HepG2 (cell line): Measurements from ENCODE around the gene IGSF21. TPM values are rescaled to one million over a fixed set of nuclear protein-coding genes. Genes with fewer than 3 reads are reported as not detected.

Experiments
- ATAC-seq: fragments of 200-7000 bp; cut with Tn5 transposase; 3 replicates; pipeline ENCODE4 v1.9.1; 2020; ENCODE audit warnings: mild to moderate bottlenecking, moderate library complexity
- BruUV-seq: library from RNA; stranded (reverse); fragments of 400-500 nt; replicated peaks from 2 replicates; lab custom pipeline; 2021; lab: Mats Ljungman, UMichigan
- CTCF ChIA-PET: fragments of 300-600 bp; formaldehyde crosslinking; extraction: SDS; loops from one replicate; lab custom pipeline; 2021; ENCODE audit warnings: low total read pairs, inconsistent platforms, low intra/inter-chr PET ratio; lab: Yijun Ruan, JAX
- POLR2A ChIA-PET: fragments of 350-600 bp; sonication (Branson Sonifier 250); formaldehyde crosslinking; loops from one replicate; lab custom pipeline; 2020; ENCODE audit warnings: antibody characterized with exemption, inconsistent platforms; lab: Yijun Ruan, JAX
- DNase-seq: peaks from one replicate; pipeline ENCODE4 v3.0.0-alpha.2; 2015; ENCODE audit warnings: low spot score
- FAIRE-seq: peaks from 3 replicates; lab custom pipeline; 2011; peaks lifted over from hg19 to GRCh38; lab: Jason Lieb, UNC
- H2AFZ ChIP-seq: one replicate; pipeline ENCODE4 v1.6.1; 2011; ENCODE audit warnings: low read length, inconsistent platforms
- H3K27ac ChIP-seq: fragments of 300-600 bp; 3 replicates; pipeline ENCODE4 v1.8.0; 2011; ENCODE audit warnings: mixed run types, mild to moderate bottlenecking, mixed read lengths, low read length, inconsistent platforms; ENCODE audit not compliant: insufficient read depth; ENCODE audit errors: extremely low read length
- H3K27me3 ChIP-seq, 2 experiments: fragments of 200-600 bp in 1 of 2; 2 replicates in 1 of 2; 3 replicates in 1 of 2; pipeline versions ENCODE4 v1.6.0 to v1.8.0; 2011; ENCODE audit warnings: low read length in 2 of 2, mild to moderate bottlenecking in 2 of 2, moderate library complexity in 2 of 2, inconsistent platforms in 1 of 2; ENCODE audit not compliant: insufficient read depth in 2 of 2, control insufficient read depth in 1 of 2
- H3K36me3 ChIP-seq, 2 experiments: fragments of 200-600 bp in 1 of 2; replicated peaks in 1 of 2; 2 replicates in 1 of 2; 3 replicates in 1 of 2; pipeline versions ENCODE4 v1.5.1 to v1.8.0; 2011; ENCODE audit warnings: low read length in 2 of 2, inconsistent platforms in 1 of 2; ENCODE audit not compliant: insufficient read depth in 2 of 2, control insufficient read depth in 1 of 2
- H3K4me1 ChIP-seq: 2 replicates; pipeline ENCODE4 v1.5.1; 2012; ENCODE audit warnings: low read length, inconsistent platforms; ENCODE audit not compliant: insufficient read depth
- H3K4me2 ChIP-seq: 2 replicates; pipeline ENCODE4 v1.6.0; 2011; ENCODE audit warnings: low read depth, low read length, inconsistent platforms
- H3K4me3 ChIP-seq, 3 experiments: fragments of 200-600 bp in 1 of 3; sonication (generic), shearing (Covaris generic) in 1 of 3; replicated peaks in 1 of 3; 2 replicates each; pipeline ENCODE4 v1.5.1; 2011 to 2016; ENCODE audit warnings: low read length in 3 of 3, inconsistent platforms in 2 of 3, low read depth in 2 of 3, mild to moderate bottlenecking in 2 of 3, control low read depth in 1 of 3, mixed read lengths in 1 of 3; ENCODE audit not compliant: insufficient read depth in 1 of 3
- H3K79me2 ChIP-seq: one replicate; pipeline ENCODE4 v1.6.1; 2011; ENCODE audit warnings: low read length, inconsistent platforms; ENCODE audit not compliant: insufficient read depth
- H3K9ac ChIP-seq: 2 replicates; pipeline ENCODE4 v1.6.0; 2011; ENCODE audit warnings: mild to moderate bottlenecking, low read depth, low read length, inconsistent platforms; ENCODE audit not compliant: insufficient read depth
- H3K9me3 ChIP-seq: 2 replicates; pipeline ENCODE4 v1.5.1; 2012; ENCODE audit warnings: mild to moderate bottlenecking, low read length
- H4K20me1 ChIP-seq: 2 replicates; pipeline ENCODE4 v1.6.0; 2011; ENCODE audit warnings: inconsistent platforms, mild to moderate bottlenecking, low read length, moderate library complexity; ENCODE audit not compliant: insufficient read depth
- ARNTL ChIP-seq: sonication (generic); formaldehyde crosslinking; IDR thresholded peaks from 2 replicates; pipeline ENCODE4 v1.4.0; 2020; ENCODE audit warnings: mild to moderate bottlenecking, missing genetic modification reagents
- BATF2 ChIP-seq: sonication (generic); formaldehyde crosslinking; IDR thresholded peaks from 2 replicates; pipeline ENCODE4 v1.8.0; 2022; ENCODE audit warnings: mild to moderate bottlenecking, missing genetic modification reagents, moderate library complexity
- E2F5 ChIP-seq: sonication (generic); formaldehyde crosslinking; conservative IDR thresholded peaks from 2 replicates; pipeline ENCODE4 v1.4.0; 2020; ENCODE audit warnings: missing genetic modification reagents
- GATAD1 ChIP-seq: IDR thresholded peaks from 2 replicates; pipeline ENCODE4 v1.6.1; 2016; ENCODE audit warnings: missing genetic modification reagents, missing compliant biosample characterization
- HNRNPUL1 ChIP-seq: fragments of 200-400 bp; formaldehyde crosslinking; IDR thresholded peaks from 2 replicates; pipeline ENCODE4 v1.6.1; 2017; ENCODE audit warnings: low read depth, mild to moderate bottlenecking, low read length, moderate library complexity
- JUND ChIP-seq: sonication (generic); formaldehyde crosslinking; IDR thresholded peaks from 2 replicates; pipeline ENCODE4 v1.8.0; 2022; ENCODE audit warnings: mild to moderate bottlenecking, missing genetic modification reagents
- NKX3-1 ChIP-seq: sonication (generic); formaldehyde crosslinking; IDR thresholded peaks from 2 replicates; pipeline ENCODE4 v1.5.0; 2020; ENCODE audit warnings: missing genetic modification reagents
- NONO ChIP-seq, 2 experiments: fragments of 450-650 bp in 1 of 2; sonication (generic) in 1 of 2; formaldehyde crosslinking in 1 of 2; IDR thresholded peaks in 1 of 2; conservative IDR thresholded peaks in 1 of 2; 2 replicates each; pipeline versions ENCODE4 v1.6.1 to v1.8.0; 2017 to 2022; ENCODE audit warnings: mild to moderate bottlenecking in 1 of 2, missing genetic modification reagents in 1 of 2, moderate library complexity in 1 of 2
- NR2F1 ChIP-seq, 2 experiments: fragments of 450-650 bp in 1 of 2; formaldehyde crosslinking in 1 of 2; IDR thresholded peaks; 2 replicates each; pipeline versions ENCODE4 v1.5.0 to v1.6.1; 2016 to 2020; ENCODE audit warnings: mild to moderate bottlenecking in 1 of 2, missing compliant biosample characterization in 1 of 2, missing genetic modification reagents in 1 of 2, moderate library complexity in 1 of 2
- POGK ChIP-seq: sonication (generic); formaldehyde crosslinking; conservative IDR thresholded peaks from 2 replicates; pipeline ENCODE4 v1.8.0; 2022; ENCODE audit warnings: mild to moderate bottlenecking, moderate library complexity, missing genetic modification reagents
- RAD21 ChIP-seq: fragments of 450-650 bp; formaldehyde crosslinking; IDR thresholded peaks from 2 replicates; pipeline ENCODE4 v1.5.0; 2020; ENCODE audit warnings: mild to moderate bottlenecking
- SKI ChIP-seq: fragments of 450-650 bp; IDR thresholded peaks from one replicate; pipeline ENCODE4 v1.6.1; 2018; ENCODE audit warnings: mild to moderate bottlenecking; ENCODE audit not compliant: partially characterized antibody
- TCF7 ChIP-seq: sonication (generic); IDR thresholded peaks from 2 replicates; pipeline ENCODE4 v1.6.1; 2016; ENCODE audit warnings: antibody characterized with exemption, low read depth
- ZBTB38 ChIP-seq: sonication (generic); formaldehyde crosslinking; IDR thresholded peaks from 2 replicates; pipeline ENCODE4 v1.5.1; 2020; ENCODE audit warnings: mild to moderate bottlenecking, missing genetic modification reagents
- ZMYM3 ChIP-seq: sonication (generic); formaldehyde crosslinking; IDR thresholded peaks from 2 replicates; pipeline ENCODE4 v1.5.1; 2020; ENCODE audit warnings: mild to moderate bottlenecking, missing genetic modification reagents
- ZNF160 ChIP-seq: sonication (generic); formaldehyde crosslinking; IDR thresholded peaks from 2 replicates; pipeline ENCODE4 v1.8.0; 2022; ENCODE audit warnings: mild to moderate bottlenecking, inconsistent platforms, missing genetic modification reagents
- ZNF17 ChIP-seq: sonication (generic); formaldehyde crosslinking; IDR thresholded peaks from 2 replicates; pipeline ENCODE4 v1.5.0; 2020; ENCODE audit warnings: mild to moderate bottlenecking, missing genetic modification reagents
- ZNF782 ChIP-seq: sonication (generic); formaldehyde crosslinking; IDR thresholded peaks from 2 replicates; pipeline ENCODE4 v1.4.0; 2020; ENCODE audit warnings: missing genetic modification reagents, mild to moderate bottlenecking, borderline replicate concordance
- WGBS: methylation state at CpG from one replicate; pipeline ENCODE4 v1.1.6; 2017; ENCODE audit warnings: low lambda C conversion rate; 5-methylcytosine and 5-hydroxymethylcytosine counted together
- in situ Hi-C: cut with HindIII; loops from 2 replicates; pipeline ENCODE4 v1.10.0; 2017; ENCODE audit warnings: low pct_unique_long_range_greater_than_20kb; ENCODE audit not compliant: extremely low pct_ligation_motif_present
- intact Hi-C: fragments of 100-400 bp; cut with micrococcal nuclease; formaldehyde crosslinking; loops from one replicate; pipeline ENCODE4 v1.10.0; 2022; ENCODE audit not compliant: unreplicated experiment
- polyA plus RNA-seq, 8 experiments: library from polyadenylated mRNA; depleted of rRNA in 3 of 8; stranded (reverse) in 7 of 8; unstranded in 1 of 8; fragments of >200 nt; fragmentation: Illumina TruSeq in 4 of 8; extraction: Trizol in 4 of 8; gene quantifications; 2 replicates each; pipeline versions ENCODE4 v1.2.1 to v1.2.3, GENCODE V29; 2011 to 2016; ENCODE audit warnings: low read depth in 4 of 8, missing spikeins in 1 of 8, mixed read lengths in 1 of 8; ENCODE audit not compliant: insufficient read depth in 1 of 8
- total RNA-seq, 5 experiments: library from RNA; depleted of rRNA; stranded (reverse); fragments of >200 nt; fragmentation: Illumina TruSeq; extraction: Trizol; gene quantifications; 2 replicates each; pipeline ENCODE4 v1.2.3, GENCODE V29; 2016; ENCODE audit warnings: low read depth in 1 of 5

Gene IGSF21
- total and polyA plus RNA-seq, 2 of the 13 experiments (the other 11 are each of a cell fraction or from before 2014, with no cell fraction given) = not detected

- TF ChIP-seq JUND = no peak
- no peak for TF ChIP-seq ZMYM3
- TF ChIP-seq SKI = no peak
- TF ChIP-seq ARNTL (CRISPR knock-in tag) = no peak
- no peak for TF ChIP-seq ZBTB38 (CRISPR knock-in tag)
- no peak for TF ChIP-seq NONO (IDR thresholded peaks at IDR 0.05)
- TF ChIP-seq NONO (CRISPR knock-in tag; conservative IDR thresholded peaks at IDR 0.05) = no peak
- TF ChIP-seq ZNF782 = no peak
- Histone ChIP-seq H3K9ac (no peak overlapping the region), H3K79me2 (no peaks in the 10 kb centered on the region), H3K36me3 (no peaks in the 10 kb centered on the region), H3K9me3 (no peaks in the 10 kb centered on the region), H3K27ac (no peak overlapping the region), H3K4me2 (no peak overlapping the region), H2AFZ (no peak overlapping the region), H3K27me3 (peaks cover 17 to 51% of the 10 kb centered on the region in 2 experiments; a peak in 4 of 5 replicates), H3K4me3 (no peak overlapping the region), H4K20me1 (no peaks in the 10 kb centered on the region), H3K4me1 (no peaks in the 10 kb centered on the region)
- 0% methylated on average over 1 of the region's 3 CpGs for WGBS
- CTCF ChIA-PET = no interaction called here
- DNase-seq (no peak), ATAC-seq (no peak), FAIRE-seq (no peak)
- in situ Hi-C loops (no loop called here), intact Hi-C loops (no loop called here)
- BruUV-seq = no TSS peak
- POLR2A ChIA-PET = no interaction called here
Observed at GRCh38 chr1:18170444-18170843, 62.8 kb downstream of the IGSF21 start.

GRCh38 chr1:18174037-18174436 lies 66.4 kb downstream of the IGSF21 start:
- H3K9ac ChIP-seq = no peak overlapping the region
- TF ChIP-seq HNRNPUL1 (no peak), BATF2 (CRISPR knock-in tag) (no peak), TCF7 (no peak), POGK (no peak), ZNF17 (no peak), NR2F1 (CRISPR knock-in tag; IDR thresholded peaks at IDR 0.05) (no peak), GATAD1 (CRISPR knock-in tag) (no peak), NKX3-1 (no peak), RAD21 (no peak), ZNF160 (CRISPR knock-in tag) (no peak), E2F5 (CRISPR knock-in tag) (no peak)
- TF ChIP-seq, all 625 proteins: peak for 0
- intact Hi-C loops = no loop called here
- H3K36me3 ChIP-seq = no peaks in the 10 kb centered on the region
- no peak for FAIRE-seq
- DNase-seq = no peak
- POLR2A ChIA-PET = no interaction called here
- peaks cover 13 to 48% of the 10 kb centered on the region in 2 experiments; a peak in 4 of 5 replicates for H3K27me3 ChIP-seq
- H2AFZ ChIP-seq = no peak overlapping the region
- BruUV-seq = no TSS peak
- H3K9me3 ChIP-seq = no peaks in the 10 kb centered on the region
- no peak for ATAC-seq
- H3K27ac ChIP-seq = no peak overlapping the region
- 36% methylated on average over 12 of the region's 12 CpGs for WGBS
- CTCF ChIA-PET = no interaction called here
- no peaks in the 10 kb centered on the region for H3K4me1 ChIP-seq
- H3K4me2 ChIP-seq = no peak overlapping the region
- H3K79me2 ChIP-seq = no peaks in the 10 kb centered on the region
- H3K4me3 ChIP-seq = no peak overlapping the region
- no peaks in the 10 kb centered on the region for H4K20me1 ChIP-seq
- in situ Hi-C loops = no loop called here
